ENCODE data around the gene MPV17. TPM values are rescaled to one million over a fixed set of nuclear protein-coding genes. Genes with fewer than 3 reads are reported as not detected.

Gene MPV17
- 100 to 1,000 TPM in 1 of 8 experiments, 10 to 100 TPM in 7; 36.7 to 141 (median 68.9) TPM for total RNA-seq

DNA sequence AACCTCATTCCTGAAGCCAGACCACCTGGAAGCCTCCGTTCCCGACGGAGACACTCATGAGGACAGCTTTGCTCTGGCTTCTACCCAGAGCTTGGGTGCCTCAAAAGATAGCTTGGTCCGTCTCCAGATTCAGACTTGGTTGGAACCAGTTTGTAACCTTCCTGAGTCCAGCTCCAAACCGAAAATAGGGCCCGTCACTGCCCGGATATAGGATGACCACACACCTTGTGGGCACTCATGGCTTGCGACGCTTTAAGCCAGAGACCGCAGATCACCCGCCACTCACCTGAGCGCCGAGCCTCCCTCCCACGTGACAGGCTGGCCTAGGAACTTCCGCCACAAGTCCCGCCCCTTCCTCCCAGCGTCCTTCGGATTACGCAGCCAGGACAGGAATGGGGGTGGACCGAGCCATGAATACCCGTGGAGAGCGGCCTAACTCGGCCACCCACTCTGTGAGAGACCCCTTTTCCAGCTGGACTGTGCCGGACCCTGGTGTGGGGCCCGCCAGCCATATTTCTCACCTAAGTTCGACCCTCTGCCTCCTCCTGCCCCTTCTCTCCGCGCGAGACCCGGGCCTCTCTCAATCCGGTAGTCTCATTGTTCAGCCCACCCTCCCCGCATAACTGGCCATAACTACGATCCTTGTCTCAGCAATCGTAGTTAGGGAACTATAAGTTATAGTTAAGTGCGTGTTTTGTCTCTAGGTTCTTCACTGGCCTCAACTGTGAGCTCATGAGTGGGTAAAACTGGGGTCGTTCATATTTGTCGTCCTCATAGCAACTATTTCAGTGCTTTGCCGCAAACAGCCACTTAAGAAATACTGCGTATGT is at the start of gene MPV17:
Gene MPV17, minus strand, starts transcription at position 332 of the 830 bp plus-strand sequence. CDS start 580 bp downstream, outside the sequence.
- peaks cover 13 to 14% of the 10 kb centered on the region in 2 donors for H3K4me1 ChIP-seq (replicated peaks in 1 of 2)
- in situ Hi-C loops (cut with MboI; ENCODE audit: low pct_unique_long_range_greater_than_20kb in 2 of 9, low sequenced_read_pairs in 9 of 9, unreplicated experiment in 9 of 9) = no loop called here
- 0 to 5% (median 1%) methylated on average over 3 to 24 of the region's 39 CpGs; no CpG with 5 or more reads in 3 of the 10 experiments for WGBS, 10 experiments
- peak within 1 kb of the TSS; percentile 98 to 99 for H3K27ac ChIP-seq
- ATAC-seq (replicated peaks in 6 of 8) = peak; percentile 74 to 95 (median 83)
- H3K4me3 ChIP-seq = peak within 1 kb of the TSS; percentile 49 to 96 (median 62)

- H3K4me1 ChIP-seq (replicated peaks in 1 of 2) = peaks cover 13 to 14% of the 10 kb centered on the region in 2 donors
- peak overlapping the region; percentile 80 to 93 for H3K27ac ChIP-seq
- peak in 5 of 8 experiments; percentile 21 to 38 (median 29) for ATAC-seq (replicated peaks in 6 of 8)
- WGBS, 10 experiments = 0 to 21% (median 0%) methylated on average over 2 to 12 of the region's 46 CpGs; no CpG with 5 or more reads in 5 of the 10 experiments
- H3K4me3 ChIP-seq = peak overlapping the region; percentile 62 to 90 (median 86)
- in situ Hi-C loops (cut with MboI; ENCODE audit: low pct_unique_long_range_greater_than_20kb in 2 of 9, low sequenced_read_pairs in 9 of 9, unreplicated experiment in 9 of 9) = no loop called here
Measured at GRCh38 chr2:27370816-27371620, 48.1 kb upstream of the MPV17 start.

DNA sequence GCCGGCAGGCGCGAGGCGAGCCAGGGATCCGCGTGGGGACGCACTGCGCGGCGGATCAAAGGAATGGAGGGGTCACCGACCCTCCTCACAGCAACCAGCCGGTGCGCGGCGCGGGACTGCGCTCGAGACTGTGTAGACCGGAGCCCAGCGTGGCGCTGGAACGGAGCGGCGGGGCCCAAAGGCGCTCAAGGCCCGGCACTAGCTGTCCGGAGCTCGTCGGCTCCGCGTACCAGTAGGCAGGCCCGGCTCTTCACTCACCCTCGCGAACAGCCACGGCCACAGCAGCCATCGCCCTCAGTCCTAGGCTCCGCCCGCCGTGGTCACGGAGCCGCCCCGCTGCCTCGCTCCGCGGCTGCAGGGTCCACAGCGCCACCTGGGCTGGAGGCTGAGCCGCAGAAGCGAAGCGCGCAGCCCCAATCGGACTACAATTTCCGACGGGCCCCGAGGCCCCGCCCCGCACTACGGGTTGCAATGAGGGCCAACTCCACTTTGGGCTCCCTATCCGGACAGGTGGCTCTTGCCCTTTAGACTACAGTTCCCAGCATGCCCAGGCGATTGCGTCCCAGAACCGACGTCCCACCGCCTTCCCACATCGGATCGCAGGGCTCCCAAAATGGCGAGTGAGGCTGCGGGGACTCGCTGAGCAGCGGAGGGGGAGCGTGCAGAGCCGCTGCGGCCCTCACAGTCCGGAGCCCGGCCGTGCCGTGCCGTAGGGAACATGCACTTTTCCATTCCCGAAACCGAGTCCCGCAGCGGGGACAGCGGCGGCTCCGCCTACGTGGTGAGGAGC is 47.3 kb upstream of the MPV17 start, which contains the start of the genes EIF2B4 and SNX17:
Gene EIF2B4, minus strand, starts transcription at position 313 of the 790 bp plus-strand sequence. Its CDS starts 24 bp downstream, at position 289.
Gene SNX17, plus strand, starts transcription at position 591 of the 790 bp plus-strand sequence. Its CDS starts 128 bp downstream, at position 719.
- peak; percentile 78 to 96 (median 95) for ATAC-seq (replicated peaks in 6 of 8)
- peak within 1 kb of the TSS; percentile 62 to 90 (median 86) for H3K4me3 ChIP-seq
- peaks cover 13 to 14% of the 10 kb centered on the region in 2 donors for H3K4me1 ChIP-seq (replicated peaks in 1 of 2)
- in situ Hi-C loops (cut with MboI; ENCODE audit: low pct_unique_long_range_greater_than_20kb in 2 of 9, low sequenced_read_pairs in 9 of 9, unreplicated experiment in 9 of 9) = no loop called here
- peak within 1 kb of the TSS; percentile 80 to 93 for H3K27ac ChIP-seq
- WGBS, 10 experiments = 0 to 2% (median 0%) methylated on average over 2 to 16 of the region's 85 CpGs; no CpG with 5 or more reads in 5 of the 10 experiments

- peak overlapping the region; percentile 75 to 88 for H3K27ac ChIP-seq
- peak in 3 of 8 experiments; percentile 32 to 54 (median 41) for ATAC-seq (replicated peaks in 6 of 8)
- in situ Hi-C loops (cut with MboI; ENCODE audit: low pct_unique_long_range_greater_than_20kb in 2 of 9, low sequenced_read_pairs in 9 of 9, unreplicated experiment in 9 of 9) = no loop called here
- H3K4me3 ChIP-seq = peak overlapping the region; percentile 62 to 90 (median 86)
- H3K4me1 ChIP-seq (replicated peaks in 1 of 2) = peaks cover 13 to 14% of the 10 kb centered on the region in 2 donors
- WGBS, 10 experiments = 1 to 100% (median 4%) methylated on average over 1 to 18 of the region's 18 CpGs; no CpG with 5 or more reads in 2 of the 10 experiments
Measured at GRCh38 chr2:27369471-27370025, 46.7 kb upstream of the MPV17 start.

DNA sequence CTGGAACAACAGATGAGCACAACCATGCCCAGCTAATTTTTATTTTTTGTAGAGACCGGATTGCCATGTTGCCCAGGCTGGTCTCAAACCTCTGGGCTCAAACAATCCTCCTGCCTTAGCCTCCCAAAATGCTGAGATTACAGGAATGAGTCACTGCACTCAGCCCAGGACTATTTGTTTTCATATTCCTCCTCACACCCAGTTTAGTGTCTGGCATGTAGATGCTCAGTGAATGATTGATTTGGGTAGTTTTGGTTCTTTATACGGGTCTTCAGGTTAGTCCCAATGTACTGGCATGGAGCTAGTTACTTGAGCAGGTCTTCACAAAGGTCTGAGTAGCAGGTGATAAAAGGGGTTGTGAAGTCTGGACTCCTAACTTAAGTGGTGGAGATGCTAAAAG is 41.0 kb upstream of the MPV17 start:
- 43 to 100% (median 94%) methylated on average over 1 to 2 of the region's 2 CpGs; no CpG with 5 or more reads in 5 of the 10 experiments for WGBS, 10 experiments
- peaks cover 2% of the 10 kb centered on the region in 2 donors for H3K4me1 ChIP-seq (replicated peaks in 1 of 2)
- no peak overlapping the region for H3K27ac ChIP-seq
- no peak for ATAC-seq (replicated peaks in 6 of 8)
- in situ Hi-C loops (cut with MboI; ENCODE audit: low pct_unique_long_range_greater_than_20kb in 2 of 9, low sequenced_read_pairs in 9 of 9, unreplicated experiment in 9 of 9) = no loop called here
- no peak overlapping the region for H3K4me3 ChIP-seq

- H3K4me1 ChIP-seq (replicated peaks in 1 of 2) = peaks cover 0 to 5% of the 10 kb centered on the region in 2 donors
- no peak overlapping the region for H3K27ac ChIP-seq
- no peak overlapping the region for H3K4me3 ChIP-seq
- 83 to 100% (median 98%) methylated on average over 1 to 4 of the region's 4 CpGs for WGBS, 10 experiments
- in situ Hi-C loops (cut with MboI; ENCODE audit: low pct_unique_long_range_greater_than_20kb in 2 of 9, low sequenced_read_pairs in 9 of 9, unreplicated experiment in 9 of 9) = no loop called here
- ATAC-seq (replicated peaks in 6 of 8) = no peak
Measured at GRCh38 chr2:27362678-27363420, 40.0 kb upstream of the MPV17 start.

- 0 to 3% (median 0%) methylated on average over 2 to 29 of the region's 67 CpGs; no CpG with 5 or more reads in 2 of the 10 experiments for WGBS, 10 experiments
- ATAC-seq (replicated peaks in 6 of 8) = peak; percentile 80 to 98 (median 97)
- H3K27ac ChIP-seq = peak within 1 kb of the TSS; percentile 90 to 94
- in situ Hi-C loops (cut with MboI; ENCODE audit: low pct_unique_long_range_greater_than_20kb in 2 of 9, low sequenced_read_pairs in 9 of 9, unreplicated experiment in 9 of 9) = no loop called here
- peak within 1 kb of the TSS; percentile 66 to 87 (median 72) for H3K4me3 ChIP-seq
- H3K4me1 ChIP-seq (replicated peaks in 1 of 2) = peaks cover 8 to 14% of the 10 kb centered on the region in 2 donors
Measured at GRCh38 chr2:27356382-27357181, 33.7 kb upstream of the MPV17 start, which contains the start of gene GTF3C2. TSS of gene GTF3C2 (minus strand) at chr2:27356764. CDS start at chr2:27343554, 13,210 bp downstream.

GRCh38 chr2:27356056-27356381 is 33.1 kb upstream of the MPV17 start:
- 0 to 3% (median 0%) methylated on average over 4 to 10 of the region's 12 CpGs; no CpG with 5 or more reads in 3 of the 10 experiments for WGBS, 10 experiments
- peak in 3 of 8 experiments; percentile 30 to 42 (median 39) for ATAC-seq (replicated peaks in 6 of 8)
- Histone ChIP-seq H3K27ac (peak overlapping the region; percentile 90 to 94), H3K4me1 (replicated peaks in 1 of 2) (peaks cover 8 to 14% of the 10 kb centered on the region in 2 donors), H3K4me3 (peak overlapping the region; percentile 66 to 87 (median 72))
- in situ Hi-C loops (cut with MboI; ENCODE audit: low pct_unique_long_range_greater_than_20kb in 2 of 9, low sequenced_read_pairs in 9 of 9, unreplicated experiment in 9 of 9) = no loop called here

DNA sequence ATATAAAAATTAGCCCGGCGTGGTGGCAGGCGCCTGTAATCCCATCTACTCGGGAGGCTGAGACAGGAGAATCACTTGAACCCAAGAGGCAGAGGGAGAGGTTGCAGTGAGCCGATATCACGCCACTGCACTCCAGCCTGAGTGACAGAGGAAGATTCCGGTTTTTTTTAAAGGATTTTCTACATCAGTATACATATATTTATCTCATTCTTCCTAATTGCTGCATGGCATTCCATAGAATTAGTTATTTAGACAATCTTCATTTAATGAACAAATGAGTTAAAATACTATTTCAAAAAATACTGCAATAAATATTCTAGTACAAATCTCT is 31.7 kb upstream of the MPV17 start:
- WGBS, 10 experiments = 74 to 100% (median 98%) methylated on average over 2 to 7 of the region's 7 CpGs
- peaks cover 8 to 14% of the 10 kb centered on the region in 2 donors for H3K4me1 ChIP-seq (replicated peaks in 1 of 2)
- no peak overlapping the region for H3K27ac ChIP-seq
- no peak for ATAC-seq (replicated peaks in 6 of 8)
- no peak overlapping the region for H3K4me3 ChIP-seq
- in situ Hi-C loops (cut with MboI; ENCODE audit: low pct_unique_long_range_greater_than_20kb in 2 of 9, low sequenced_read_pairs in 9 of 9, unreplicated experiment in 9 of 9) = no loop called here

DNA sequence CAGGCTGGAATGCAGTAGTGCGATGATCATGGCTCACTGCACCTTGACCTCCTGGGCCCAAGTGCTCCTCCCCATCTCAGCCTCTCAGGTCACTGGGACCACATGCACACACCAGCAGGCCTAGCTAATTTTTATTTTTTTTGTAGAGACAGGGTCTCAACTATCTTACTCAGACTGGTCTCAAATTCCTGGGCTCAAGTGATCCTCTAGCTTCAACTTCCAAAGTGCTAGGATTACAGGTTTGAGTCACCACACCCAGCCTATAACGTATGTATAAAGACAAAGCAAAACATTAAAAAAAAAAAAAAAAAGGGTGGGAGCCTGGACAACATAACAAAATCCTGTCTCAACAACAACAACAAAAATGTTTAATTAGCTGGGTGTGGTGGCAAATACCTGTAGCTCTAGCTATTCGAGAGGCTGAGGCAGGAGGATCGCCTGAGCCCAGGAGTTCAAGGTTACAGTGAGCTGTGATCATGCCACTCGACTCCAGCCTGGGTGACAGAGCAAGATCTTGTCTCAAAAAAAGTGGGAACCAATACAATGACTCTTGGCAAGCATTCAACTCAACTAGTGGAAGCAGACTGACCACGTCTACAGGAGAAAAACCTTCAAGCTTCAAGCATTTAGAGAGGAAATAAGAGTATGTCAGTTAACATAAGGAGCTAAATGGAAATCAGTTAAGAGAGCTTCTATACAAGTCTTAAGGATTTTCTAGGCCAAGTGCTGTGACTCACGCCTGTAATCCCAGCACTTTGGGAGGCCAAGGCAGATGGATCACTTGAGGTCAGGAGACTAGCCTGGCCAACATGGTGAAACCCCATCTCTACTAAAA is 31.1 kb upstream of the MPV17 start:
- in situ Hi-C loops (cut with MboI; ENCODE audit: low pct_unique_long_range_greater_than_20kb in 2 of 9, low sequenced_read_pairs in 9 of 9, unreplicated experiment in 9 of 9) = no loop called here
- no peak for ATAC-seq (replicated peaks in 6 of 8)
- Histone ChIP-seq H3K4me1 (replicated peaks in 1 of 2) (peaks cover 8 to 14% of the 10 kb centered on the region in 2 donors), H3K4me3 (no peak overlapping the region), H3K27ac (no peak overlapping the region)
- 74 to 100% (median 82%) methylated on average over 1 to 6 of the region's 7 CpGs; no CpG with 5 or more reads in 1 of the 10 experiments for WGBS, 10 experiments
